HL-60/S4 treated with phorbol 12-myristate 13-acetate at 8.2 ng/mL for 4 days and 3 days (cell line): ENCODE data around the gene HS3ST4.
"Not testable (repeated sequence)": the region's sequence is repeated elsewhere in the genome, so short reads cannot be mapped to it uniquely, and the experiment has no call there.

Source experiments
- in situ Hi-C: fragments of 300-500 bp; cut with MboI; formaldehyde crosslinking; loops from 2 replicates; pipeline ENCODE4 v1.15.0; 2022; ENCODE audit warnings: low sequenced_read_pairs

Gene HS3ST4

GRCh38 chr16:25729188-25729915 is 37.6 kb downstream of the HS3ST4 start:
- in situ Hi-C loops: no loop called here

GRCh38 chr16:25730396-25730795 is 38.6 kb downstream of the HS3ST4 start:
- in situ Hi-C loops: no loop called here

GRCh38 chr16:25734430-25735385 is 42.9 kb downstream of the HS3ST4 start:
- in situ Hi-C loops: no loop called here

- in situ Hi-C loops: no loop called here
These were observed 43.9 kb downstream of the HS3ST4 start for GRCh38 chr16:25735645-25736044.

GRCh38 chr16:25747160-25747758 is 55.5 kb downstream of the HS3ST4 start:
- in situ Hi-C loops: no loop called here

- in situ Hi-C loops: no loop called here
These were observed 56.4 kb downstream of the HS3ST4 start for GRCh38 chr16:25748092-25748654.

- in situ Hi-C loops: no loop called here
These were observed 58.9 kb downstream of the HS3ST4 start for GRCh38 chr16:25750488-25751216.

- in situ Hi-C loops: no loop called here
These were observed 59.6 kb downstream of the HS3ST4 start for GRCh38 chr16:25751230-25751835.

- in situ Hi-C loops: no loop called here
These were observed 72.7 kb downstream of the HS3ST4 start for GRCh38 chr16:25764466-25764865.

- in situ Hi-C loops: no loop called here
These were observed 79.5 kb downstream of the HS3ST4 start for GRCh38 chr16:25771216-25771615.

- in situ Hi-C loops: no loop called here
These were observed 80.2 kb downstream of the HS3ST4 start for GRCh38 chr16:25771812-25772568.

GRCh38 chr16:25776214-25776613 is 84.5 kb downstream of the HS3ST4 start:
- in situ Hi-C loops: not testable (repeated sequence)

- in situ Hi-C loops: no loop called here
These were observed 91.5 kb downstream of the HS3ST4 start for GRCh38 chr16:25783226-25783625.

GRCh38 chr16:25785361-25785760 is 93.6 kb downstream of the HS3ST4 start:
- in situ Hi-C loops: no loop called here

- in situ Hi-C loops: no loop called here
These were observed 95.0 kb downstream of the HS3ST4 start for GRCh38 chr16:25786748-25787147.

- in situ Hi-C loops: no loop called here
These were observed 96.9 kb downstream of the HS3ST4 start for GRCh38 chr16:25788637-25789036.

- in situ Hi-C loops: no loop called here
These were observed 104.5 kb downstream of the HS3ST4 start for GRCh38 chr16:25796239-25796638.

- in situ Hi-C loops: no loop called here
These were observed 106.3 kb downstream of the HS3ST4 start for GRCh38 chr16:25798065-25798464.

GRCh38 chr16:25799816-25800215 is 108.1 kb downstream of the HS3ST4 start:
- in situ Hi-C loops: no loop called here
